HL-60/S4 treated with phorbol 12-myristate 13-acetate at 8.2 ng/mL for 4 days and 3 days (cell line): ENCODE measurements around the gene CFAP119.
"Not testable (repeated sequence)": the region's sequence is repeated elsewhere in the genome, so short reads cannot be mapped to it uniquely, and the experiment has no call there.

Experiments used
- in situ Hi-C: fragments of 300-500 bp; cut with MboI; formaldehyde crosslinking; loops from 2 replicates; pipeline ENCODE4 v1.15.0; 2022; ENCODE audit warnings: low sequenced_read_pairs

The CFAP119 gene

DNA sequence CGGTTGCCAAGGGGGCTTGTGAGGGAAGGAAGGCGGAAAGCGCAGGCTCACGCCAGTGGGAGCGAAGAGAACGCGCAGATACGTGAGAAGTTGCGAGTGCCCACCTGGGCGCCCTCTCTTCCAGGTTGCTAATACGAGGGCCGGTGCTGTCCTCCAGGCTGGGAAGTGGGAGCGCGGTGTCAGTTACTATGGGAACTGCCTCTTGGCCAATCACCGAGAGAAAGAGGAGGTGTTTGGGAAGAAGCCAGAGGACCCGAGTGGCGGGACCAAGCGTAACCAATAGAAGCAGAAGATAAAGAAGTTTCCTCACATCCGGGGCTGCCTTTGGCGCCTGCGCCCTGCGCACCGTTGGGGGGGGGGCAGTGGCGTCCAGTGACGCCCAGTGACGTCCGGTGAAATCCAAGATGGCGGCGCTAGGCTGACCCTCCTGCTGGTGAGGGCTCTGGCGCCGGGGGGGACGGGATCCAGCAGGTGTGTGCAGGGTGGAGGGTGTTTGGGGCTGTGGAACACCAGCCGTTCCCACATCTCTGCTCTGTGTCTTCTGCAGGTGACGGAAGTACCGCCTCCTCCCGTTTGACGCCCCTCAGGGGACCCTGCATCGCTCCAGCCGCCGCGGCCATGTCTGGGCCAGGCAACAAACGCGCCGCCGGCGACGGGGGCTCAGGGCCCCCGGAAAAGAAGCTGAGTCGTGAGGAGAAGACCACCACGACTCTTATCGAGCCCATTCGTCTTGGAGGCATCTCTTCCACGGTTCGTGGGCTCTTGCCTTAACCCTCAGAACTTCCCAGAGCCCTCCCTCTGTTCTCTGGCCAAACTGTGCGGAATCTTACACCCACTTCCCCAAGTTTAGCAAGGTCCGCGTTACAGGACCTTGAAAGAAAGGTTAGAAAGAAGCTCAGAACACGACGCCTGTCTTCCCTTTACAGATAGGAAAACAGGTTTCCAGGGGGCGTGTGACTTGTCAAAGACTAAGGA, at the start of gene CFAP119, which contains the start of gene RNF40:
Gene CFAP119, minus strand, starts transcription at position 135 of the 975 bp plus-strand sequence. CDS start 314 bp downstream, outside the sequence.
Gene RNF40, plus strand, starts transcription at position 395 of the 975 bp plus-strand sequence. Its CDS starts 224 bp downstream, at position 619.
- in situ Hi-C loops = no loop called here

GRCh38 chr16:30809675-30810074, 47.8 kb upstream of the CFAP119 start:
- in situ Hi-C loops = not testable (repeated sequence)

DNA sequence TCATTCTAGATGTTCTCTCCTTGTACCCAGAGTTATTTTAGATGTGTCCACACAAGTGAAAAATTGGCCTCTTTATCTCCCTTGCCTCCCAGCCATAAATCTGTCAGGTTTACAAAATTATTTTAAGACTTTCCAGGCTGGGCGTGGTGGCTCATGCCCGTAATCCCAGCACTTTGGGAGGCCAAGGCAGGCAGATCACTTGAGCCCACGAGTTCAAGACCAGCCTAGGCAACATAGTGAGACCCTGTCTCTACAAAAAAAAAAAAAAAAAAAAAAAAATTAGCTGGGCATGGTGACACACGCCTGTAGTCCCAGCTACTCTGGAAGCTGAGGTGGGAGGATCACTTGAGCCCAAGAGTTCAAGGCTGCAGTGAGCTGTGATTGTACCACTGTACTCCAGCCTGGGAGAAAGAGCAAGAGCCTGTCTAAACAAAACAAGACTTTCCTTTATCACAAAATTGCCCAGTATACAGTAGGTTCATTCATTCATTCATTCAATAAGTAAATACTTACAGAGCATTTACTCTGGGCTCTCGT, 47.1 kb upstream of the CFAP119 start:
- in situ Hi-C loops = not testable (repeated sequence)

DNA sequence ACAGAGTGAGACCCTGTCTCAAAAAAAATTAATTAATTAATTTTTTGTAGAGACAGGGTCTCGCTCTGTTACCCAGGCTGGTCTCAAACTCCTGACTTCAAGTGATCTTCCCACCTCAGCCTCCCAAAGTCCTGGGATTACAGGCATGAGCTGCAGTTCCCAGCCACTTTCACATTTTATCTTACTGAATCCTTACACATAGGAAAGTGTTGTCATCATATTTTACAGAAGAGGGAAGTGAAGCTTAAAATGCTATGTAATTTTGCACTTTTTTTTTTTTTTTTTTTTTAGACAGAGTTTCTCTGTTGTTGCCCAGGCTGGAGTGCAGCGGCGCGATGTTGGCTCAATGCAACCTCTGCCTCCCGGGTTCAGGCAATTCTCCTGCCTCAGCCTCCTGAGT, 46.3 kb upstream of the CFAP119 start:
- in situ Hi-C loops = no loop called here

DNA sequence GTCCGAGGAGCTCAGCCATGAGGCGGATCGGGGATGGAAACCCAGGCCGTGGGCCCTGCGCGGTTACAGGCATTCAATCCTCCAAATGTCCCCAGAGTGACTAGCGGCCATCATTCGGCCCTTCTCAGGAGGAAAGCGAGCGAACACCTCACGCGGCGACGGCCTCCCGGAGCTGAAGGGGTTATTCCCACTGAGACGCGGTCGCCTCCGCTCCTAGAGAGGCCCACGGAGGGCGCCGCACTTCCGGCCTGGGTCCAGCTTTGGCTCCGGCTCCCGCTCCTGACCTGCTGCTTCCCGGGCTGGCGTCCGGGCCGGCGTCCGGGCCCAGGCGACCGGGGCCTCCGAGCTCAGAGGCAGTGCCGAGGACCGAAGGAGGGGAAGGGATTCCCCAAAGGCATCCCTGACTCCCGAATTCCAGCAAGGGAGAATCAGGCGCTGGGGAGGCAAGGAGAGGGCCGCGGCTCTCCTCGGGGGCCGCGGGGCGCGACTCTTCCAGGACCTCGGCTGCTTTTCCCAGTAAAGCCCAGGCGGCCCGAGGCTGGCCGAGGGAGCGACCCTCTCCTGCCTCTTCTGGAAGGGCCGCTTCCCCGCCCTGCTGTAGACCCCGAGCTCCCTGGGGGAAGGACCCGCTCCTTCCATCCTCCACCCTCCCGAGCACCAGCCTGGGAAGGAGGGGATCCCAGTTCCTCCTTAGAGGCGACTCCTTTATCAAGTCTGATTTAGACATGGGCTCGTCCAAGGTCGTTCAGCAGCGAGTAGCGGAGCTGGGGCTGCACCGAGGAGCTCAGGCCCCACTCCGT, 43.7 kb upstream of the CFAP119 start:
- in situ Hi-C loops = no loop called here

GRCh38 chr16:30805056-30805369, 43.2 kb upstream of the CFAP119 start:
- in situ Hi-C loops = no loop called here

GRCh38 chr16:30802936-30803335, 41.1 kb upstream of the CFAP119 start:
- in situ Hi-C loops = no loop called here

GRCh38 chr16:30797670-30798309, 35.9 kb upstream of the CFAP119 start:
- in situ Hi-C loops = no loop called here

GRCh38 chr16:30794634-30795033, 32.8 kb upstream of the CFAP119 start:
- in situ Hi-C loops = no loop called here

DNA sequence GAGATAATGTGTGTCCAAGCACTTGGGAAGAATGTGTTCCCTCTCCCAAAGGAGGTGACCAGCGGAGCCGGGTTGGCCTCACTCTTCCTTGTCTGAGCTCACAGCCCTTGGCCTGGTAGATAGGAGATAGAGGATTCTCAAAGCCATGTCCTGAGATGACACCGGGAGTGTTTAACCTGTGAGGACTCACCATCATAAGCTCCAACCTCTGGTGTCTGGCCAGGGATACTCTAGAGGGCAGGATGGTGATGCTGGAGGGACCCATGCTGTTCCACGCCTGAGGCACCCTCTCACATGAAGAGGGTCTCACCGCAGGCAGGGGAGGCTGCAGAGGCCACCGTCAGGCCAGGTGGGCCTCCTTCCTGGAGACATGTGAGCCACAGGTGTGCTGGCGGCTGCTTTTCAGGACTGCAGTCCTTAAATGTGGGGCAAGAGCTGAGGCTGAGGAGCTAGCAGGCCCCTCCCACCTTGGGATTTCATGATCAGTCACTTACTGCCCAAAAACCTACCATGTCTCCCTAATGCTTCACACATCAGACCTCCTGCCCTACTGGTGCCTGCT, 31.7 kb upstream of the CFAP119 start:
- in situ Hi-C loops = no loop called here

DNA sequence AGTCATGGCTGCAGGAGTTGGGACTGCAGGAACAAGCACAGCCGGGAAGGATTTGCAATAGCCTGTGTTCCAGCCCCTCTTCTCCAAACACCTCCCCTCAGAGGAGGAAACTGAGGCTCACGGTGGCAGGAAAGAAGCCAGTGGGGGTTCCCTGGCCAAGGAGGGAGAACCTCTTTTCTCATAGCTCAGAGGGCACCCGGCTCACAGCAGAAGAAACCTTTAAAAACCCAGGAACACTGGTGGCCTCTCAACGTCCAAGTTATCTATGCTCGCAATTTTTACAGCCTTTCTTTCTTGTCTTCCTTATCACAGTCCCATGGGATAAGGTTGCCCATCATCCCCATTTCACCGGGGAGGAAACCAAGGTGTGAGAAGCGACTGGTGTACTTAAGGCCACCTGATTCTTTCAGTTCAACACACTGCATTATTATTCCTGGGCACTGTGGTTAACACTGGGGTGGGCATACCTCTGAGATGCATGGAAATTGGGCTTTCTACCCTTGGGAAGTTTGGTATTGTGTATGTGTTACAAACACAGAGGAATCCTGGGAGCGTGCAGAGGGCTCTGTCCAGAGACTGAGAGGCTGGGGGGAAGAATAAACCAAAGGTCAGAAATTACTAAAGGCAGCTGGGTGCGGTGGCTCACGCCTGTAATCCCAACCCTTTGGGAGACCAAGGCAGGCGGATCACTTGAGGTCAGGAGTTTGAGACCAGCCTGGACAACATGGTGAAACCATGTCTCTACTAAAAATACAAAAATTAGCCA, 25.9 kb upstream of the CFAP119 start:
- in situ Hi-C loops = no loop called here

DNA sequence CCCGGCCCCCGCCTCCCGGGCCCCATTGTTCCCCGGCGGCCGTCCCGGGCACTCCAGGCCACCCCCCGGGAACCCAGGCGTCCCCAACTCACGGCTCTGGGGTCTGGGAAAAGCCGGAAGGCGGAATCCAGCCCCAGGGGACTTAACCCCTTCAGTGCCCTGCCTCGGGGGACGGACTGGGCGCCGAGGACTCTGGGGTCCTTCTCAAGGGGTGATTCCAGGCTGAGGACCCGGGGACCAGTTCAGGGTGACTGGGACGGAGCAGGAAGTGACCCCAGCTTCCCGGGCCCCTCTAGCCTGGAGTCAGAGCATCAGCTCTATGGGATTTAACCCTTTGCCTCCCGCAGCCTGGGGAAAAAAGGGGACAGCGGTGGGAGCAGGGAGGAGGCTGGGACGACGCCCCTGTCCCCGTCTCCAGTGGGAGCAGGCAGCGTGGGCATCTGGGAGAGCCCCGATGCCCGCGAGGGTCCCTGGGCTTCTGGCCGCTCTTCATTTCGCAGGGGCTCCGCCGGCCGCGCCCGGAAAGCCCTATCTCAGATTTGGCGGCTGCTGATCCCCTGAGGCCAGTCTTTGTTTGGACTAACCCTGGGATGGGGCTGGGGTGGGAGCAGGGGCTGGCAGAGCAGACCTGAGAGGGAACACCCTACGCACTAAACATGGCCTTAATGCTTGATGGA, 25.2 kb upstream of the CFAP119 start, which contains the start of gene ZNF629:
Gene ZNF629, minus strand, starts transcription at position 270 of the 677 bp plus-strand sequence. CDS start 2,723 bp downstream, outside the sequence.
- in situ Hi-C loops = no loop called here

DNA sequence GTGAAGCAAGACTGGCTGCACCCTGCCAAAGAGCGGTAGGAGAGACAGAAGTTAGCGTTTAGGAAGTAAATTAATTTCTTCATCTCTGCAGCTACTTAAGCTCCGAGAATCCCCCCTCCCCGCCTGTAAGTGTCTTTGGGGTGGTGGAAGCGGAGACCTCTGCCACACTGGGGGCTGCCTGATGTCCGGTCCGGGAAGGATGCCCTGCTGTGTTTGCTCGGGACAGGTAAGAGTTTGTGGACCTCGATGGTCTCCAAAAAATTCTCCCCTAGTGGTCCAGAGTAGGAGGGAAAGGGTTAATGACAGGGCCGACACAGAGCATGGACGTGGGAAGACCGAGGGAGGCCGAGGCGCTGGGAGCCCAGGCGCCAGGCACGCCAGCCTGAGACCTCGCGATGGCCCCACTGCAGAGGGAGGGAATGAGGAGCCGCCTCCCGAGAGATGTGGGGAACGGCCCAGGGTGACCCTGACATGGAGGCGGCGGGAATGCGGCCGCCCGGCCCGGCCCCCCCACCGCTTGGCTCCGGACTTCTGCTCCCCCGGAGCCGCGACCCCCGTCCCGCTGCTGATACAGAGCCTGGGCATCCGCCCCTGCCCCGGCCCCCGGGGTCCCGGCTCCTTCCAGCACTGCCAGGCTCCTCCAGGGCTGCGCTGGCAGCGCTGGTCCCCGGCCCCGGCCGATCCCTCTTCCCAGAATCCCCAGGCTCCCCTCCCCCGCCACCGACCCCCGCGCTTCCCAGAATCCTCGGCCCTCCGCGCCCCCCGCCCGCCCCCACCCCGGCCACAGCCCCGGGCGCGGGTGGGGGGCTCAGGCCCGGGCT, 24.5 kb upstream of the CFAP119 start:
- in situ Hi-C loops = no loop called here

DNA sequence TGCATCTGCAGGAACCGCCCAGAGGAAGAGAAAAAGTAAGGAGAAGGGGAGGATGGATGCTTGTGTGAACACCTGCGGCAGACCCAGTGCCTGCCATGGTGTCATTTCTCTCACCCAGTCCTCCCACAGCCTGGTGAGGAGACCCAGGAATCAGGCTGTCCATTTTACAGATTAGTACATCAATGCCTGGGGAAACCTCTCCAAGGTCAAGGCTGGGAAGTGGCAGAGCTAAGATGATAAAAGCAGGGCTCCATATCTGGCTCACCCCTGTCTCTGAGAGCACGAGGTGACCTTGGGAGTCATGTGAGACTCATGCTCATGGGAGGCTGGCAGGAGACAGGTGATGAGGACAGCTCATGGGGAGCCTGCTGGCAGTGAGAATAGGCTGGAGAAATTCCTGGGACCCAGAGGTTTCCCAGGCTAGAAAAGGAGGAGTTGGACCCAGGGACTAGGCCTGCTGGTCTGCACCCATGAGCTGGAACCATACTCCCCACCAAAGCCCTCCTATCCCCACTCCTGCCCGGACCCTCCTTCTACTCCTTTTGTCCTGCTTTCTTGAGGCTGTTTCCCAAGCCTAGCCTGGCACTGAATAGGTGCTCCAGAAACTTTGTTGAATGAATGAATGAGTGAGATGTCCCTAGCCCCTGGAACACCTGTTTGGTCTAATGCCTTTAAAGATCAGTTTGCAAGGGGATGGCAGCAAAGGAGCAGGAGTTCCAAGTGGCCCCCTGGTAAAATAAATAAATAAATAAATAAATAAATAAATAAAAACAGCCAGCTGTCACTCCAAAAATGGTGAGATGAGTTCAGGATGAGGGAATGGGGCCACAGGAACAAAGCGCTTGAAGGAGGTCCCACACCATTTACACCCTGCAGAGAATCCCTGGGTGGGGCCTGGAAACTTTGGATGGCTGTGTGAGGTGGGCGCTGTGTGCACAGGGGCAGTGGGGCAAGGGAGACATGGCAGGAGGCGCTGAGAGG, 23.6 kb upstream of the CFAP119 start:
- in situ Hi-C loops = no loop called here

GRCh38 chr16:30784215-30784614, 22.4 kb upstream of the CFAP119 start:
- in situ Hi-C loops = no loop called here

DNA sequence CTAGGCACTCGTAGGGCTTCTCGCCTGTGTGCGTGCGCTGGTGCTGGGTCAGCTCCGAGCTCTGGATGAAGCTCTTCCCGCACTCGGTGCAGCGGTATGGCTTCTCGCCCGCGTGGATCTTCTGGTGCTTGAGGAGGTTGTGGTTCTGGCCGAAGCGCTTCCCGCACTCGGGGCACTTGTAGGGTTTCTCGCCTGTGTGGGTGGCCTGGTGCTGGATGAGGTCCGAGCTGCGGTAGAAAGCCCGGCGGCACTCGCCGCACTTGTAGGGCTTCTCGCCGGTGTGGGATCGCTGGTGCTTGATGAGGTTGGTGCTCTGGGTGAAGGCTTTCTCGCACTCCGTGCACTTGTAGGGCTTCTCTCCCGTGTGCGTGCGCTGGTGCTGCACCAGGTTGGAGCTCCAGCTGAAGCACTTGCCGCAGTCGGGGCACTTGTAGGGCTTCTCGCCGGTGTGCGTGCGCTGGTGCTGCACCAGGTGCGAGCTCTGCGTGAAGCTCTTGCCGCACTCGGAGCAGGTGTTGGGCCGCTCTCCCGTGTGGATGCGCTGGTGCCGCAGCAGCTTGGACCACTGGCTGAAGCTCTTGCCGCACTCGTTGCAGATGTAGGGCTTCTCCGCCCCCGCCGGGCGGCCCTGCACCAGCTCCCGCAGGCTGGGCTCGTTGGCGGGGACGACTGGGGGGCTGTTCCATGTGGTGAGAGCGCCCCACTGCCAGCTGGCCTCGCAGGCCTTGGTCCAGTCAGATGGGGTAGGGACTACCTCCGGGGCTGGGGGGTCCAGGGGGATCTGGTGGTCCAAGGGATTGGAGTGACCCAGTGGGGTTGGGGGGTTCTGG, 21.6 kb upstream of the CFAP119 start:
- in situ Hi-C loops = no loop called here
